GM19452 (cell line): ENCODE data around the gene MAGEA9B.
"Not testable (repeated sequence)": the region's sequence is repeated elsewhere in the genome, so short reads cannot be mapped to it uniquely, and the experiment has no call there.

Source experiments
- ATAC-seq: cut with Tn5 transposase; IDR thresholded peaks from one replicate; pipeline ENCODE4 v1.9.1; 2021; ENCODE audit not compliant: unreplicated experiment

The MAGEA9B gene

DNA sequence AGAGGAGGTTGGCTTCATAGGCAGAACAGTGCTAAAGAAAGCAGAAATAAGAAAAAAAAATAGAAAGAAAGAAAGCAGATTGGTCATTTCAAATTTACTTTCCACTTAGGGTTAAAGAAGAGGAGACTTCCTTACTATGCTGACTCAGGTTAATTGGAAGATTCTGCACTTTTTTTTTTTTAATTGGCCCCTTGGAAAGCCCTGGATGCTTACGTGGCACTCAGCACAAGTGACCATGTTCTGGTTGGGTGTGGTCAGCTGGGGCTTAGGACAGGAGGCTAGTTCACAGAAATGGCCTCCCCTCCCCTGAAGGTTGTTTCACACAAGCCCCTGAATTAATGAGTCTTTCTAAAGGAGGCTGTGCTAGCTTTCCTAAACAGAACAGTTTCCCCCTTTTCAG lies 14.5 kb downstream of the MAGEA9B start:
- ATAC-seq = no peak

DNA sequence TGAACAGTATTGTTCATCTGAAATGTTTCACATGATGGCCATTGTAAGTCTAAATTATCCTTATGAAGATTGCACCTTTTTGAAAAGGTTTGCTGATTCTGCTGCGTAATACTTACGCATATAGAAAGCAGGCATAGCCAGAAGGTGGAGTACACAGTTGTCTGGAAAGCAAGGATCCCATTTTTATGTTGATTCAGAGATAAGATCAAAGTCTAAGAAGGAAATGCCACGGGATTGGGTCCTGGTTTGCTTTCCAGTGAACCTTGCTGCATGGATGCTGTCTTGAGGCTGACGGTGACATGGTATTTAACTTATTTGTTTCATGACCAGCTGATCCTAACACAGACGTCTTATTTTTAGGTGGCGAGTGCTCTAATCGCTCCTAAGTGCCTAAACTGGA lies 15.5 kb downstream of the MAGEA9B start:
- ATAC-seq = no peak

DNA sequence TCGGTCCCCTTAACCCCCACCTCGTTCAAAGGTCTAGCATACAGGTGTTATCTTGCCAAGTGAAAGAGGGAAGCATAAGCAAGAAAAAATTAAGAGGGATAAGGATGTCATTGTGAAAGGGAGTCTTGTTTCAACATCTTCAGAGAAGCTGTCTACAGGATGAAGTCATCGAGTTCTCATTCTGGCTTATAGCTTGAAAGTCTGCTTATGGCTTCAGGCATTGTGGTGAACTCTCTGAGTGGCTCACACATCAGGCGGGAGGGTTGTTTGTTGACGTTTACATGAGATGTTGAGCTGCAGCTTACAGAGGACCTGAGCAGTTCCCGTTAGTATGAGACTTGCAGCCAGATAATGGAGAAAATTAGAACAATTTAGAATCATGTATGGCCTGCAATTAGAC lies 16.6 kb downstream of the MAGEA9B start:
- ATAC-seq = no peak

DNA sequence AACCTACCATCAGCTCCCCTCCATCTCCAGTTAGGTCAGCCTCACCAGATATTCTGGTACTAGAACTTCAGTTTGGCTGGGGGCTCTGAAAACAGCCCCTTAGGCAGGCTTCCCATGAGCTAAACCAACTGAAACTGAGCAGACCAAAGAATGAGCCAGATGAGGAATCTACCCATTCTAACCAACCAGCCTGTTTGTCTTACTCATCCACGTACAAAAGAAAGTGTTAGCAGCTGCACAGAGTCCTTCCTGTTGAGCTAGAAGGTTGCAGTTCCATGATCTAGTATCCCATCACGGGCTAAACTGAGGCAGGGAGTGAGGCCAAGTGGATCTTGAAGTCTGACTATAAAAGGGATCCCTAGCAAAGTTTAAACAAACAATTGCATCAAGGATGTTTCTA lies 17.5 kb downstream of the MAGEA9B start:
- no peak for ATAC-seq

DNA sequence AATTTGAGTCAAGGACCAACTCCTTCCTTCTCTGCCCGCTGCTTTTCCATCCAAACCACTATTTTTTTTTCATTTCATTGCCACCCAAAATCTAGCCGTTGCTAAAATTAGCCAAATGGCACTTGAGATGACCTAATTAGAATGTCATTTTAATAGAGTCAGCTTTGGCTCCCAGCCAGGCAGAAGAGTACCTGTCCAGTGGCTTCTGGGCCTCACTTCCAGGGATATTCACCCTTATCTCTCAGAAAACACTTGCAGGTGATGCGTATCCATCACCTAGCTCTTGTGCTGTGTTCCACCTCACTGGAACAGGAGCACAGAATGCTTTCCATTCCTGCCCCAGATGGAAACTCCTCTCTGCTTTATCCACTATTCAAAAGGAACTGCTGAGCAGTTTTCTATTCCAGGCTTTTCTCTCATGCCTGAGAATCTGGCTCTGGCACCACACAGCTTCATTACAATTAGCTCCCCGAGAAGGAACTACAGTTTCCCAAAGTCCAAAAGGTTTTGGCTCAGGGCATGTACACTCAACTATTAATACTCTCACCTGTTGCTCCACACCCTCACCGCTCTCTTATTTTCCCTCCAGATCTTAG lies 18.5 kb downstream of the MAGEA9B start:
- ATAC-seq = no peak

DNA sequence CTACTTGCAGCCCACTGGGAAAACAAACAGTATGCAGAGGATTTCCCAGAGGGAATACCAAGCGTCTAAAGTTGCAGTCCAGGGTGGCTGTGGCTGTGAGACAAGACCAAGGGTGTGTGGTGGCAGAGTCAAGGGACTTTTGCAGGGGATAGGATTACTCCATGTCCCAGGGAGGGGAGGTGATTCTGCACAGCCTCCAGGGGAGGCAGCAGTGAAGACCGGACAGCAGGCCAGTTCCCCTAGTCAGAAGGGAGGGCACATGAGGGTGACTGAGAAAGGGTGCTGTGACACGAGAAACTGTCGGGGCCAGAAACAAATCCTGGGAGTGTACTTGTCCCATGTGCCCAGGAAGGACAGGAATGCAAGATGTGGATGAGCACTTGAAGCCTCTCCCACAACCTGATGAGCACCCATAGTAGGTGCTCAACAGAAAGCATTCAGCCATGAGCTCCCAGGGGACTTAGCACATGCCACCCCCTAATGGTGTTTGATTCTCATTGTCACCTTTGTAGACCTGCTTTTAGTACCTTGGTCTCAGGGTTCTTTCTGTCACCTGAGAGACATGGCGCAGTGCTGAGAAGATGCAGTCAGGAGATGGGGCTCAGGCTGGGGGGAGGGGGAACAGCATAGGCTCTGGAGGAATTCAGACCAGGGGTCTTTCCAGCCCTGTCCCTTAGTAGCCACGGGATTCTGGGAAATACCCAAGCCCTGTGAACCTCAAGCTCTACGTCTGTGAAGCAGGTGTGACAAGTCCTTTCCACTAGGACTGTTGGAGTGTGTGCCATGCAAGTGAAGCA lies 19.4 kb downstream of the MAGEA9B start:
- ATAC-seq = no peak

DNA sequence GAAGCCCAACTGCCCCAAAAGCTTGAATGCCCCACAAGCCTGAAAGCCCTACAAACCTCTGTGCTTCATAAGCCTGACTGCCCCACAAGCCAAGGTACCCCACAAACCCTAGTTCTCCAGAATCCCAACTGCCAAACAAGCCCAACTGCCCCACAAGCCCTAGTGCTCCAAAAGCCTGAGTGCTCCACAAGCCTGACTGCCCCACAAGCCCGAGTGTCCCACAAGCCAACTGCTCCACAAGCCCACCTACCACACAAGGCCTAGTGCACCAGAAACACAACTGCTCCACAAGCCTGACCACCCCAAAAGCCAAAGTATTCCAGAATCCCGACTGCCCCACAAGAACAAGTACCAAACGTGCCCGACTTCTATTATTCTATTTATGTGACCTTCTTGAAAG lies 23.9 kb downstream of the MAGEA9B start:
- ATAC-seq = no peak

DNA sequence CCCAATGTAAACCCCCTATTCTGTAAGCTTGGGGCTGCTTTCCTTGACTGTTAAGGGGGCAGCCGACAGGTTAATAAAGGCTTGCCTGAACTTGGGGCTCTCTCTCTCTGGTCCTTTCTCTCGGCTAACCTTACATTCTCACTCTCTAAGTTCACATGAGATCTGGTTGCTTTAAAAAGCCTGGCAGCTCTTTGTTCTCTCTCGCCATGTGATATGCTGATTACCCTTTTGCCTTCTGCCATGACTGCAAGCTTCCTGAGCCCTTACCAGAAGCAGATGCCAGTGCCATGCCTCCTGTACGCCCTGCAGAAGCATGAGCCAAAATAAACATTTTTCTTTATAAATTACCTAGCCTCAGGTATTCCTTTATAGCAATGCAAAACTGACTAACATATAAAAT lies 32.0 kb downstream of the MAGEA9B start:
- ATAC-seq = not testable (repeated sequence)

DNA sequence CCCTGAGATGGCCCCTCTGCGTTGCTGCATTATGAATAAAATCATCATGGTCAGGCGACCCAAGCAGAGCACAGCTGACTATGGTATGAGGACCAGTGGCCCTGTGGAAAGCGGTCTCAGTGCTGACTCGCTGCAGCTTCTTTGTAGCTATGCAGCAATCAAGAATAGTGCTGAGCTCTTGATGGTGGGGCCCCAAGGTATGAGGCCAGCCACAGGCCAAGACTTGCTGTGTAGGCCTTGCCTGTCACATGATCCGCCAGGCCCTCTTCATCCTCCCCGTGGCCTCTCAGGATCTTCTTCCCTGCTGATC lies 35.4 kb downstream of the MAGEA9B start:
- not testable (repeated sequence) for ATAC-seq

DNA sequence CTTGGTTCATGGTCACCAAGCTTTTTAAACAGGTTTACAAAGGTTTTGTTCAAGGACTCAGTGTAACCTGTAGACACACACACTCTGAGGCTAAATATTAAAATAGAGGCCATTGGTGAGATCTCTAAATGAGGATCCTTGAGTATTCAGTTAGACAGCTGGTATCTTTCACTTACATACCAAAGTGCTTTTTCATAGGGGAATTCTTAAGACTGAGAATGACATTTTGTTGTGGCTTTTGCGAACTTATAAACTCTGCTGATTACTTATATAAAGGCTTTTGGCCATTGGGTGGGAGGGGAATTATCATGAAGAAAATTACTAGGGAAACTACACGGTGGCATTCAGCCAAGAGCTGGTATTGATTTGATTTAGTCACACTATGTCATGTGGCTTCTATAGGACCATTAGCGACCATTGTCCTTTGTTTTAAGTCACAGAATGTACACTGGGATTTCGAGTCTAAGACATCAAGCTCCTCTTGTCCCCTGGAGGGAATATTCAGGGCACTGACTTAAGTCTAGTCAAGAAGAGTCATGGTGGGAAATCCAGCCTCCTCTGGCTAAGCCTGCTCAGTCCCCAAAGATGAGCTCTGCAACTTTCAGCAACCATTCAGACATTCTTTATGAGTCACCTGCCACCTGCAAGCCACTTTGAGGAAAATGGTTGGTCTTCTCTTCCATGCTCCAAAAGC lies 35.9 kb downstream of the MAGEA9B start:
- not testable (repeated sequence) for ATAC-seq

DNA sequence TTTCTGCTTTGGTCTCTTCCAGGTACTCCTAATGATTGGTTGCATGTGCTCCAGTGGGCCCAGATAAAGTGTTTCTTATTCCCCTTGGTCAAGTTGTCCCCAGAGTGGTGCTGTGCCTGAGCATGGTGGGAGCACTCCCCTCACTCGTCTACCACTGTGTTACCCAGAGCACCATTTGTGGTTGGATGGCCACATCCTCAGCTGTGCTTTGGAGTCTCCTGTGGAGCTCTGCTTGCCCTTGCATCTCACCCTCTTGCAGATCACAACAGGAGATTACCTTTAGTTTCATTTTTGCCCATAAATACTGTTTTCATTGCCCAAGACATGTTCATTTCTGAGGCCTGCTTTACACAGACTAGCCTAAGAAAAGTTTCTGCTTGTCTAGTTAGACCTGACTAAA lies 36.8 kb downstream of the MAGEA9B start:
- not testable (repeated sequence) for ATAC-seq

DNA sequence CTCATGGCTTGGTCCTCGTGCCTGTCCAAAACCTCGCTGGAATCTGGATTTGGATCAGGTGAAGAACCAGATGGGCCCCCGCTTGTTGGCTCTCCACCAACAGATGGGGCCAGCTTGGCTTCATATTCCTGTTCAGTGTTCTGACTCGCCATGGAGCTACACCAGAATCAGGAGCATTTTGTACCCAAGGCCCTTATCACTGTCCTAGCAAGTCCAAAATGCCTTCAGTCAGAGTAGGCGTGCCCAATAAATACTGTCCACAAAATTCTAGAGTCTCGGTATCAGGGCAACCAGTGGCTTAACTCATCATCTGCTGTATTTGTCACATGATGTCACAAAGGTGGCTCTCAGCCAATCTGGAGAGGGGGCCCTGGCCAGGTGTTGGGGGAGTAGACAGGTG lies 37.6 kb downstream of the MAGEA9B start, which contains the start of gene HSFX3:
HSFX3 (minus strand) TSS at position 224 of the 400 bp plus-strand sequence; CDS start at position 152, 72 bp downstream.
- not testable (repeated sequence) for ATAC-seq

DNA sequence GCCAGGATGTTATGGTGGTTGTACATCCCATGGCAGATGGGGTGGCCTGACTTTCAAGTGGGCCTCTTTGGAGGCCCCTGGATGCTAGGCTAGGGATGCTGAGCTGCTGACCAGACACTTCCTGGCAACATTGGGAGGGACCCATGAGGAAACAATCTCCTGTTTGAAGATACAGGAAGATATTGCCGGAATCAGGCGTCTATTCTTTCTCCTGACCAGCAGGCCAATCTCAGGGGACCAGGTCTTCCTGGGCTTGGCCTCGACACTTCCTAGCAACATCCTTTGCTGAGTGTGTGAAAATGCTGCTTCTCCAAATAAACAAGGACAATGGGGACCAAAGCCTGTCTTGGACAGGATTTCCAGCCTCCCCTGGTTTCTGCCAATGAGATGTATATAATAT lies 39.5 kb downstream of the MAGEA9B start:
- not testable (repeated sequence) for ATAC-seq

DNA sequence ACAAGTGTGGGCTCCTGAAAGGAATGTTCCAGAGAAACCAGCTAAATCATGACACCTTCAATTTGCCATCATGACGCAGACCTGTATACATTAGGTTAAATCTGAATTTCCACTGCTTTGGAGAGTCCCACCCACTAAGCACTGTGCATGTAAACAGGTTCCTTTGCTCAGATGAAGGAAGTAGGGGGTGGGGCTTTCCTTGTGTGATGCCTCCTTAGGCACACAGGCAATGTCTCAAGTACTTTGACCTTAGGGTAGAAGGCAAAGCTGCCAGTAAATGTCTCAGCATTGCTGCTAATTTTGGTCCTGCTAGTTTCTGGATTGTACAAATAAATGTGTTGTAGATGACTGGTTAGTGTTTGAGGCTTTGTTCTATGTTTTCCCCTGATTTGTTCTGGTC lies 40.3 kb downstream of the MAGEA9B start:
- ATAC-seq = not testable (repeated sequence)

DNA sequence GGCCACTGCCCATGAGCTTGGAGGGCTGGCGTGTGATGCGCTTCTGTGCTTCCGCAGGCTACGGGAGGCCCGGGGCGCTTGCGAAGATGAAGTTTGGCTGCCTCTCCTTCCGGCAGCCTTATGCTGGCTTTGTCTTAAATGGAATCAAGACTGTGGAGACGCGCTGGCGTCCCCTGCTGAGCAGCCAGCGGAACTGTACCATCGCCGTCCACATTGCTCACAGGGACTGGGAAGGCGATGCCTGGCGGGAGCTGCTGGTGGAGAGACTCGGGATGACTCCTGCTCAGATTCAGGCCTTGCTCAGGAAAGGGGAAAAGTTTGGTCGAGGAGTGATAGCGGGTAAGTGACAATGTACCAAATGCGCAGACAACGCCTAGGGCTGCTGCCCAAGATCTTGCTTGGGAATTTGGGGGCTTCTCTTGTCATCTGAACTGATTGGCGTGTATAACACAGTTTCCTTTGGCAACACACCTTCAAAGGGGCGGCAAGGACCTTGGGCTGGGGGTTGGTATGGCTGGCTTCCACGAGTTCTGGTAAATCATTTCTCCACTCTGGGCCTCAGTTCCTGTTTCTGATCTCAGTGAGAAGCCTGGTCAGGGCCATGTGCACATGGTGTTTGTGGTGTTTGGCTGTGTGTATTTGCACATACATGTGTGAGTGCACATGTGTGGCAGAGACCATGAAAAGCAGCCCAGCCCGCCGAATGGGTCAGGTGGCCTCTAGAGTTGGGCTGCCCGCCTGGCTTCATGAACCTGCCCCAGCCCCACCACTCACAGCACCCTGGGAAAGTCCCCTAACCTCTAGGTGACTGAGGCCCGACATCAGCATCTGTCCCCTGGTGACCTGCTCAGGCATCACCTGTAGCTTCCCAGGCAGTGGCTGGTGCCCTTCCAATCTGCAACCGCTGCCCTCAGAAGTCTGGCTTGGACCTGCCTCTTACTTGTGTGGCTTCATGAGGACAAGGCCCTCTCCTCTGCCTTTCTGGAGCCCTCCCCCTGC lies 41.4 kb downstream of the MAGEA9B start:
- ATAC-seq = peak; percentile 68

DNA sequence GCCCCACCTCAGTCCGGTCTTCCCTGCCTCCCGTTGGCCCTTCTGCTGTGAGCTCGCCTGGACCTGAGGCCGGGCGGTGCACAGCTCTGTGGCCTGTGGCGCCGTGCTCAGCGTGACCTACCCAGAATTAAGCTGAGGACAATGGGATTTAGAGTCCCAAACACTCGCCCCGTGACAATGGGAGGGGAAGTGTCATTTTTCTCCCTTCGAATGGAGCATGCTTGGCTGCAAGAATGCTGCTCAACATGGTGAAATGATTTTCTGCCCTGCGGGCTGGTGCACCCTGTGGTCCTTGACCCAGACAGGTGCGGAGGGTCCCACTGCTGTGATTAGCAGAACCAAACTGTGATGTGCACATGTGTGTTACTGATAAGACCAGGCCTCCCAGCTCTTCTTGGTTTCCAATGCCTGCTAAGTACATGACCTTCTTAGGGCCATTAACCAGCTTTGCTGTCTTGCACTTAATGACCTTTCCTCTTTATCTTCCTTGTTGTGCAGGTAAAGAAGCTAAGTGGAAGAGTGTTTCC lies 45.7 kb downstream of the MAGEA9B start:
- no peak for ATAC-seq

DNA sequence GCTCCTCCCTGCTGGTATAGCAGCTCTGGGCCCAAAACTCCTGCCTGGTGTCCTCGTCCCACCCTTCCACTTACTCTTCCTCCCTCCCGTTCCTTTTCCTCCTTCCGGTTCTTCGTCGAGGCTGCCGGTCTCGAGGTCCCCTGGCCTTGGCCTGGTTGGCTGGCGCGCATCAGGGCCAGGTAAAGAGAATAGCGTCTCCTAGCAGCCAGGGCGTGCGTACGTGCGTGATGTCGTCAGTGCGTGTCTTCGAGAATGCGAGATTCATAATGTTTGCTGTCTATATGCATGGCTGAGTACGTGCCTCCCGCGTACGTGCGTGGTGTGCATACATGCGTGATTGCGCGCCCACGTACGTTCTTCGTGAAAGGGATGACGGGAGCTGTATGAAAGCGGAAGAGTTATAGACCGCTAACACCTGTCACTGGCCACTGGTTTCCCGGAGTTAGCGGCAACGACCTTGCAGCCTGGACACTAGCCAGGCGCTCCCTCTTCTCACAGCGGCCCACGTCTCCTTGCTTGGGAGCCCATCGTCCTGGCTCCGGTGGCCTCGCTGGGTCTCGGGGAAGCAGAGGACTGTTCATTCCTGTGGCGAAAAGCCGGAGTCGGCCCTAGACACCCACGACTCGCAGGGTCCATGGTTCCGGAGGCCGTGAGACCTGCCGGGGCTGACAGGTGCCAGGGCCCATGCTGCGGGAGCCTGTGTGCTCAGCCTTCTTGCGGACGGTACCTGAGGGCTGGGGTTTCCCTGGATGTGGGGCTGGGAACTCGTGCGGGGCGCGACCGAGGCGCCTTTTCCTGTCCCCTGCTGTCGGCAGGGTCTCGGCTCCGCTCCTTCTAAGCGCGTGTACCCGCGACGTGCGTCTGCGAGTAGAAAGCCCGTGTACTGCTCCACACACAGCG lies 46.4 kb downstream of the MAGEA9B start, which contains the start of gene EOLA1:
EOLA1 (plus strand) TSS at position 392 of the 900 bp plus-strand sequence. CDS start 4,619 bp downstream, outside the sequence.
- ATAC-seq = peak; percentile 83

DNA sequence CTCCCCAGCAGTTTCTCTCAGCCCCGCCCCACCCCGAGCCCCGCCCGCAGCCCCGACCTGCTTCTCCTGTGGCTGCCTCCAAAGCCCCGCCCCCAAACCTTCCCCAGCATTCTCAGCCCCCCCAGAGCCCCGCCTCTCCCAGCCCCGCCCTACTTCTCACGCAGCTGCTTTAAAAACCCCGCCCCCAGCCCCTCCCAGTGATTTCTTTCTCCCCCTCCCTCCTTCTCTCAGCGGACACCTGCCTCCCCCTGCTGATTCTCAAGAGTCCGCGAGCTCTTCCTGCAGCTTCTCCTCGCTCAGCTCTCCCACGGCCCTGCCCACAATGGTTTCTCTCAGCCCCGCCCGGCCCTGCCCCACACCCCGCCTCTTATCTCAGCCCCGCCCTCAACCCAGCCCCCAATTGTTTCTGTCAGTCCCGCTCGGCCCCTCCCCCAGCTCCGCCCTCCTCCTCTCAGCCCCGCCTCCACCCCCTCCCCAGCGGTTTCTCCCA lies 47.1 kb downstream of the MAGEA9B start:
- peak; percentile 10 for ATAC-seq
